Measurements from ENCODE around the gene SEMA7A. TPM values are rescaled to one million over a fixed set of nuclear protein-coding genes. Genes with fewer than 3 reads are reported as not detected.

SEMA7A gene
- total and polyA plus RNA-seq, 9 of the 15 experiments (the other 6 are each of a cell fraction or from before 2014, with no cell fraction given): 0.04 to 8.2 (median 5.4) TPM; not detected in 1

DNA sequence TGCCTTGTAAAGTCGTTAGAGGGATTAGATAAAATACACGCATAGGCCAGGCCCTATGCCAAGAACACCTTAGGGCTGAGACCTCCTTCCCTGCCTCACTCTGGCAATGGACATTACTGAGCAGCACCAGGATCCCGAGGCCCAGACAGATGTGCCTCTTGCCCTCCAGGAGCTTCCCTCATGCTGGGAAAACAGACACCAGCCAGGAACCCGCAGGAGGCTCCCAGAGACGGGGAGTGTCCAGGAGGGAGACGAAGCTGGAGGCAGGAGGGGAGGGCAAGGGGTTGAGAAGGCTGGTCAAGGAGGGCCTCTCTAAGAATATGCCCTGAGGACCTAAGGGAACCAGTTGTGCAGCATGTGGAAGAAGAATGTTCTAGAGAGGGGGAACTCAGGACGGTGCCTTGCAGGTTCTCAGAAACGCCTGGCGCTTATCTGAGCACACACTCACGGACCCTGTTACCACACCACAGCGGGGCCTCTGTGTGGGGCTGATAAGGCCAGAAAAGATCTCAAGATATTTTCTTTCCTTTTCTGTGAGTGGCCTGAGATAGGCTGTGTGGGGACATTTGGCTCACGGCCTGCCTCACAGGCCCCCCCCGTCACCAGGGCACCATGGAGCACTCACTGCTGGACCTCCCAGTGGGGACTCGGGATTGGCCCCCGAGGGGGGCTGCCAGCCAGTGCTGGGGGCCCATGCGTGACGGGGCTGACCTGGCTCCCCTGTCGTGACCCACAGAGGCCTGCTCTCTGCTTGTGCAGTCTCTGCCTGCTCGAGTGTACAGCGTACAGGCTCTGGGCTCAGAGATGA lies 44.3 kb downstream of the SEMA7A start (continued):
- peak; percentile 50; the same call in 1 of the 2 replicates for TF ChIP-seq ZNF324 (CRISPR knock-in tag; IDR thresholded peaks at IDR 0.05)
- TF ChIP-seq LARP7 (IDR thresholded peaks at IDR 0.05): no peak
- TF ChIP-seq SMC3 (conservative IDR thresholded peaks at IDR 0.05; ENCODE audit: insufficient read depth, low read depth, low read length): no peak
- TF ChIP-seq BRD4 (IDR thresholded peaks at IDR 0.05): no peak
- peak; percentile 96 for TF ChIP-seq RUNX1 (IDR thresholded peaks at IDR 0.05; ENCODE audit: low read depth)
- TF ChIP-seq CBX1 (IDR thresholded peaks at IDR 0.05; ENCODE audit: low read depth): peak; percentile 74
- TF ChIP-seq CREBBP (IDR thresholded peaks at IDR 0.05; ENCODE audit: low read depth, low read length): no peak
- 0 out of 2 replicates have a peak, but pooled peaks have one; percentile 81 for TF ChIP-seq ZNF133 (CRISPR knock-in tag; IDR thresholded peaks at IDR 0.05)
- peak; percentile 97 for TF ChIP-seq ZNF197 (CRISPR knock-in tag; IDR thresholded peaks at IDR 0.05; ENCODE audit: low read depth)
- no peak for TF ChIP-seq U2AF2 (optimal IDR thresholded peaks at IDR 0.05; ENCODE audit: low read depth, low read length)
- TF ChIP-seq FOSL1 (tag; conservative IDR thresholded peaks at IDR 0.05): peak; percentile 87
- peak; percentile 59; the same call in 1 of the 2 replicates for TF ChIP-seq MXI1 (IDR thresholded peaks at IDR 0.05; ENCODE audit: low read depth, low read length)
- TF ChIP-seq, protein P1, sequence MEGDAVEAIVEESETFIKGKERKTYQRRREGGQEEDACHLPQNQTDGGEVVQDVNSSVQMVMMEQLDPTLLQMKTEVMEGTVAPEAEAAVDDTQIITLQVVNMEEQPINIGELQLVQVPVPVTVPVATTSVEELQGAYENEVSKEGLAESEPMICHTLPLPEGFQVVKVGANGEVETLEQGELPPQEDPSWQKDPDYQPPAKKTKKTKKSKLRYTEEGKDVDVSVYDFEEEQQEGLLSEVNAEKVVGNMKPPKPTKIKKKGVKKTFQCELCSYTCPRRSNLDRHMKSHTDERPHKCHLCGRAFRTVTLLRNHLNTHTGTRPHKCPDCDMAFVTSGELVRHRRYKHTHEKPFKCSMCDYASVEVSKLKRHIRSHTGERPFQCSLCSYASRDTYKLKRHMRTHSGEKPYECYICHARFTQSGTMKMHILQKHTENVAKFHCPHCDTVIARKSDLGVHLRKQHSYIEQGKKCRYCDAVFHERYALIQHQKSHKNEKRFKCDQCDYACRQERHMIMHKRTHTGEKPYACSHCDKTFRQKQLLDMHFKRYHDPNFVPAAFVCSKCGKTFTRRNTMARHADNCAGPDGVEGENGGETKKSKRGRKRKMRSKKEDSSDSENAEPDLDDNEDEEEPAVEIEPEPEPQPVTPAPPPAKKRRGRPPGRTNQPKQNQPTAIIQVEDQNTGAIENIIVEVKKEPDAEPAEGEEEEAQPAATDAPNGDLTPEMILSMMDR (IDR thresholded peaks at IDR 0.05 in 2 of 3, conservative IDR thresholded peaks at IDR 0.05 in 1 of 3; ENCODE audit: insufficient read depth in 2 of 3, low read depth in 1 of 3, low read length in 3 of 3): no peak
- peak; percentile 99 for TF ChIP-seq CBFA2T3 (IDR thresholded peaks at IDR 0.05)
- no peak; the same call in 1 of the 2 replicates for TF ChIP-seq RFX1 (IDR thresholded peaks at IDR 0.05)
- peak; percentile 94 for TF ChIP-seq HEY1 (CRISPR knock-in tag; IDR thresholded peaks at IDR 0.05; ENCODE audit: borderline replicate concordance)
- TF ChIP-seq EGR1 (conservative IDR thresholded peaks at IDR 0.05): peak; percentile 69
- TF ChIP-seq TFAP4 (CRISPR knock-in tag; IDR thresholded peaks at IDR 0.05; ENCODE audit: borderline replicate concordance): peak; percentile 94
- TF ChIP-seq MAFK (IDR thresholded peaks at IDR 0.05; ENCODE audit: low read length): peak; percentile 31
- TF ChIP-seq ERF (CRISPR knock-in tag; IDR thresholded peaks at IDR 0.05): peak; percentile 84
- TF ChIP-seq KLF6 (CRISPR knock-in tag; IDR thresholded peaks at IDR 0.05; ENCODE audit: borderline replicate concordance): peak; percentile 92
- TF ChIP-seq THRAP3 (IDR thresholded peaks at IDR 0.05; ENCODE audit: borderline replicate concordance): no peak
- TF ChIP-seq PTTG1 (tag; IDR thresholded peaks at IDR 0.05; ENCODE audit: low read depth): no peak; the same call in 1 of the 2 replicates
- TF ChIP-seq ZNF778 (CRISPR knock-in tag; IDR thresholded peaks at IDR 0.05): no peak
- TF ChIP-seq ZBTB7A (IDR thresholded peaks at IDR 0.05; ENCODE audit: borderline replicate concordance, control insufficient read depth, low read depth, low read length): peak; percentile 84
- no peak for TF ChIP-seq ZNF224 (CRISPR knock-in tag; IDR thresholded peaks at IDR 0.05)
- peak; percentile 98 for TF ChIP-seq FOXM1 (IDR thresholded peaks at IDR 0.05; ENCODE audit: low read depth)
- TF ChIP-seq FOXM1 (CRISPR knock-in tag; IDR thresholded peaks at IDR 0.05; ENCODE audit: low read depth): peak; percentile 43; the same call in 1 of the 2 replicates
- peak; percentile 49 for TF ChIP-seq ZFP36 (IDR thresholded peaks at IDR 0.05; ENCODE audit: low read depth, low read length, partially characterized antibody)
- TF ChIP-seq PRMT5 (CRISPR knock-in tag; IDR thresholded peaks at IDR 0.05): no peak

All from K562 (cell line).